ENCODE data around the gene NR2C2AP.
"Not testable (repeated sequence)": the region's sequence is repeated elsewhere in the genome, so short reads cannot be mapped to it uniquely, and the experiment has no call there.

NR2C2AP gene
- 15.7 to 21.3 reads per million in 2 donors for total RNA-seq

- peak; percentile 78 for DNase-seq
These were observed at the start of gene NR2C2AP for GRCh38 chr19:19203012-19203856. Gene NR2C2AP, minus strand, starts transcription at chr19:19203414. Its CDS starts 354 bp downstream, at chr19:19203060.

GRCh38 chr19:19250196-19250801 is 47.1 kb upstream of the NR2C2AP start:
- DNase-seq = no peak

GRCh38 chr19:19240476-19240875 is 37.3 kb upstream of the NR2C2AP start:
- DNase-seq = no peak

- DNase-seq = no peak
These were observed 36.5 kb upstream of the NR2C2AP start for GRCh38 chr19:19239675-19240074.

GRCh38 chr19:19238126-19238894 is 35.1 kb upstream of the NR2C2AP start:
- no peak for DNase-seq

- DNase-seq = no peak
These were observed 33.0 kb upstream of the NR2C2AP start for GRCh38 chr19:19236173-19236572.

GRCh38 chr19:19234220-19234816 is 31.1 kb upstream of the NR2C2AP start:
- no peak for DNase-seq

- no peak for DNase-seq
These were observed 29.1 kb upstream of the NR2C2AP start for GRCh38 chr19:19232261-19232721.

GRCh38 chr19:19230999-19231398 is 27.8 kb upstream of the NR2C2AP start:
- DNase-seq = no peak

- no peak for DNase-seq
These were observed 26.5 kb upstream of the NR2C2AP start for GRCh38 chr19:19229701-19230100.

GRCh38 chr19:19227217-19227616 is 24.0 kb upstream of the NR2C2AP start:
- DNase-seq = no peak

GRCh38 chr19:19226663-19227062 is 23.4 kb upstream of the NR2C2AP start:
- no peak for DNase-seq

- DNase-seq = no peak
These were observed 23.0 kb upstream of the NR2C2AP start for GRCh38 chr19:19226204-19226603.

GRCh38 chr19:19224852-19225494 is 21.8 kb upstream of the NR2C2AP start:
- peak; percentile 46 for DNase-seq

- DNase-seq = no peak
These were observed 21.1 kb upstream of the NR2C2AP start for GRCh38 chr19:19224150-19224851.

- no peak for DNase-seq
These were observed 20.4 kb upstream of the NR2C2AP start for GRCh38 chr19:19223636-19224035.

- DNase-seq = no peak
These were observed 19.8 kb upstream of the NR2C2AP start for GRCh38 chr19:19223060-19223459.

GRCh38 chr19:19221000-19221399 is 17.8 kb upstream of the NR2C2AP start:
- not testable (repeated sequence) for DNase-seq

- no peak for DNase-seq
These were observed 15.7 kb upstream of the NR2C2AP start for GRCh38 chr19:19218911-19219310.

GRCh38 chr19:19217099-19217498 is 13.9 kb upstream of the NR2C2AP start:
- no peak for DNase-seq

GRCh38 chr19:19215792-19216191 is 12.6 kb upstream of the NR2C2AP start:
- no peak for DNase-seq

GRCh38 chr19:19214892-19215291 is 11.7 kb upstream of the NR2C2AP start:
- DNase-seq = no peak

Data from activated gamma-delta T cell (primary cell).